GM18498 (cell line): Measurements from ENCODE around the gene PXYLP1.

ENCODE experiments used
- ATAC-seq: cut with Tn5 transposase; IDR thresholded peaks from one replicate; pipeline ENCODE4 v1.9.1; 2021; ENCODE audit warnings: mild to moderate bottlenecking, moderate library complexity; ENCODE audit not compliant: unreplicated experiment

Gene PXYLP1

GRCh38 chr3:141341536-141341935 is 109.9 kb downstream of the PXYLP1 start:
- no peak for ATAC-seq

- no peak for ATAC-seq
These were observed 110.8 kb downstream of the PXYLP1 start for GRCh38 chr3:141342386-141342785.

- no peak for ATAC-seq
These were observed 111.5 kb downstream of the PXYLP1 start for GRCh38 chr3:141343077-141343476.

- ATAC-seq = no peak
These were observed 112.2 kb downstream of the PXYLP1 start for GRCh38 chr3:141343865-141344271.
